Esophagus muscularis mucosa (tissue), 3 donors: Measurements from ENCODE around the gene KIF23.

ENCODE experiments used
- EP300 ChIP-seq: sonication (generic); formaldehyde crosslinking; IDR thresholded peaks from one replicate; pipeline ENCODE4 v1.6.1; 2017; ENCODE audit warnings: antibody characterized with exemption
- TF ChIP-seq, protein P1 (sequence below), 3 experiments: fragments of 200-600 bp in 2 of 3; fragments of 450-650 bp in 1 of 3; sonication (generic) in 2 of 3; IDR thresholded peaks; one replicate each; pipeline ENCODE4 v1.5.1; 2017 to 2019; ENCODE audit warnings: antibody characterized with exemption in 3 of 3, mild to moderate bottlenecking in 2 of 3, moderate library complexity in 1 of 3

DNA sequence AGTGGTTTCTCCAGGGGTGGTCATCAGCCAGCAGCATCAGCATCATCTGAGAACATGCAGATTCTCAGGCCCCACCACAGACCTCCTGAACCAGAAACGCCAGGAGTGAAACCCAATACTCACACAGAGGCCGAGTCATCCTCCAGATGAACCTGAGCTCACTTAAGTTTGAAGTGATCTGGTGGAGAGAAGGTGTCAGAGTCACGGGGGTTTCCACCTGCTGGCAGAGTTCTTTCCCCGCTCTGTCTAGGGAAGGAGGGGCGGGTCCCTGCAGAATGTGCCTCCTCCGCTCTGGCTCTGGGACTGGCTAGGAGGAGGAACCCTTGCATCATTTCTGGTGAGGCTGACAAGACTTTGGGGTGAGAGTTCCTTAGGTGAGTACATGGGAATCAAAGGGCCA lies 13.3 kb upstream of the KIF23 start:
- TF ChIP-seq, protein P1, sequence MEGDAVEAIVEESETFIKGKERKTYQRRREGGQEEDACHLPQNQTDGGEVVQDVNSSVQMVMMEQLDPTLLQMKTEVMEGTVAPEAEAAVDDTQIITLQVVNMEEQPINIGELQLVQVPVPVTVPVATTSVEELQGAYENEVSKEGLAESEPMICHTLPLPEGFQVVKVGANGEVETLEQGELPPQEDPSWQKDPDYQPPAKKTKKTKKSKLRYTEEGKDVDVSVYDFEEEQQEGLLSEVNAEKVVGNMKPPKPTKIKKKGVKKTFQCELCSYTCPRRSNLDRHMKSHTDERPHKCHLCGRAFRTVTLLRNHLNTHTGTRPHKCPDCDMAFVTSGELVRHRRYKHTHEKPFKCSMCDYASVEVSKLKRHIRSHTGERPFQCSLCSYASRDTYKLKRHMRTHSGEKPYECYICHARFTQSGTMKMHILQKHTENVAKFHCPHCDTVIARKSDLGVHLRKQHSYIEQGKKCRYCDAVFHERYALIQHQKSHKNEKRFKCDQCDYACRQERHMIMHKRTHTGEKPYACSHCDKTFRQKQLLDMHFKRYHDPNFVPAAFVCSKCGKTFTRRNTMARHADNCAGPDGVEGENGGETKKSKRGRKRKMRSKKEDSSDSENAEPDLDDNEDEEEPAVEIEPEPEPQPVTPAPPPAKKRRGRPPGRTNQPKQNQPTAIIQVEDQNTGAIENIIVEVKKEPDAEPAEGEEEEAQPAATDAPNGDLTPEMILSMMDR (IDR thresholded peaks at IDR 0.05) = no peak
- TF ChIP-seq EP300 = no peak
